HG03342 (cell line): Measurements from ENCODE around the gene CPNE4.

Source experiments
- ATAC-seq: cut with Tn5 transposase; IDR thresholded peaks from one replicate; pipeline ENCODE4 v1.9.1; 2021; ENCODE audit warnings: mild to moderate bottlenecking, moderate library complexity; ENCODE audit not compliant: unreplicated experiment

The CPNE4 gene

GRCh38 chr3:131485119-131485518 is 549.7 kb downstream of the CPNE4 start:
- no peak for ATAC-seq

- no peak for ATAC-seq
Measured at GRCh38 chr3:131484496-131485111, 550.2 kb downstream of the CPNE4 start.
